Neuronal stem cell (in vitro differentiated cells): ENCODE results near the gene LRRC75A. TPM values are rescaled to one million over a fixed set of nuclear protein-coding genes. Genes with fewer than 3 reads are reported as not detected.

Source experiments
- DNase-seq: peaks from one replicate; pipeline ENCODE4 v3.0.0-alpha.2; 2013; ENCODE audit warnings: low spot score
- H2AFZ ChIP-seq: one replicate; pipeline ENCODE4 v1.6.1; 2013; ENCODE audit warnings: mild to moderate bottlenecking, low read length, inconsistent platforms
- H2AK5ac ChIP-seq: 2 replicates; pipeline ENCODE4 v1.6.1; 2013; ENCODE audit warnings: low read depth, mild to moderate bottlenecking, inconsistent platforms, low read length, moderate library complexity, mixed read lengths
- H2BK120ac ChIP-seq: 2 replicates; pipeline ENCODE4 v1.6.1; 2013; ENCODE audit warnings: low read depth, mild to moderate bottlenecking, inconsistent platforms, low read length, moderate library complexity, mixed read lengths
- H2BK12ac ChIP-seq: one replicate; pipeline ENCODE4 v1.6.1; 2013; ENCODE audit warnings: low read length, inconsistent platforms
- H2BK15ac ChIP-seq: 2 replicates; pipeline ENCODE4 v1.6.1; 2013; ENCODE audit warnings: mild to moderate bottlenecking, low read length, inconsistent platforms, mixed read lengths
- H2BK5ac ChIP-seq: one replicate; pipeline ENCODE4 v1.6.1; 2013; ENCODE audit warnings: inconsistent platforms, mild to moderate bottlenecking, low read length, moderate library complexity
- H3K14ac ChIP-seq: one replicate; pipeline ENCODE4 v1.6.1; 2013; ENCODE audit warnings: low read length, inconsistent platforms
- H3K18ac ChIP-seq: 2 replicates; pipeline ENCODE4 v1.6.1; 2013; ENCODE audit warnings: low read length, inconsistent platforms
- H3K23ac ChIP-seq: 2 replicates; pipeline ENCODE4 v1.6.1; 2013; ENCODE audit warnings: low read depth, mild to moderate bottlenecking, mixed read lengths, low read length, inconsistent platforms; ENCODE audit not compliant: poor library complexity
- H3K27ac ChIP-seq: replicated peaks from 3 replicates; pipeline ENCODE4 v1.5.1; 2013; ENCODE audit warnings: low read length, inconsistent platforms
- H3K27me3 ChIP-seq, 3 experiments: 2 replicates each; pipeline ENCODE4 v1.6.1; 2013; ENCODE audit warnings: low read length in 3 of 3, mild to moderate bottlenecking in 2 of 3, inconsistent platforms in 1 of 3, low read depth in 1 of 3, mixed read lengths in 1 of 3, moderate library complexity in 1 of 3; ENCODE audit not compliant: control insufficient read depth in 3 of 3, insufficient read depth in 3 of 3
- H3K36me3 ChIP-seq, 2 donors: replicated peaks in 1 of 2; 2 replicates each; pipeline ENCODE4 v1.6.1; 2013; ENCODE audit warnings: low read length in 2 of 2; ENCODE audit not compliant: control insufficient read depth in 2 of 2, insufficient read depth in 2 of 2
- H3K4ac ChIP-seq: 2 replicates; pipeline ENCODE4 v1.6.1; 2013; ENCODE audit warnings: inconsistent platforms, mild to moderate bottlenecking, low read length, moderate library complexity
- H3K4me1 ChIP-seq, 2 donors: 1 replicate in 1 of 2; 2 replicates in 1 of 2; pipeline ENCODE4 v1.6.1; 2013; ENCODE audit warnings: low read length in 2 of 2, low read depth in 1 of 2; ENCODE audit not compliant: control insufficient read depth in 2 of 2, insufficient read depth in 1 of 2
- H3K4me2 ChIP-seq: one replicate; pipeline ENCODE4 v1.6.1; 2013; ENCODE audit warnings: mild to moderate bottlenecking, low read length, inconsistent platforms; ENCODE audit not compliant: insufficient read depth, poor library complexity, severe bottlenecking
- H3K4me3 ChIP-seq, 2 donors: 2 replicates each; pipeline ENCODE4 v1.5.1; 2013; ENCODE audit warnings: low read length in 2 of 2, mild to moderate bottlenecking in 2 of 2, inconsistent platforms in 1 of 2, moderate library complexity in 1 of 2
- H3K79me1 ChIP-seq: one replicate; pipeline ENCODE4 v1.6.1; 2013; ENCODE audit warnings: low read depth, mild to moderate bottlenecking, inconsistent platforms, low read length, moderate library complexity
- H3K9ac ChIP-seq: one replicate; pipeline ENCODE4 v1.6.1; 2013; ENCODE audit warnings: mild to moderate bottlenecking, low read depth, low read length, inconsistent platforms; ENCODE audit not compliant: poor library complexity
- H3K9me3 ChIP-seq, 2 donors: replicated peaks in 1 of 2; 2 replicates each; pipeline versions ENCODE3 to v1.6.1; 2013; ENCODE audit warnings: low read length in 2 of 2, mild to moderate bottlenecking in 2 of 2, inconsistent platforms in 1 of 2, low read depth in 1 of 2, mixed read lengths in 1 of 2, moderate library complexity in 1 of 2; ENCODE audit not compliant: control insufficient read depth in 2 of 2, insufficient read depth in 1 of 2
- H4K8ac ChIP-seq: one replicate; pipeline ENCODE4 v1.6.1; 2013; ENCODE audit warnings: low read depth, mild to moderate bottlenecking, inconsistent platforms, low read length, moderate library complexity
- H4K91ac ChIP-seq: one replicate; pipeline ENCODE4 v1.6.1; 2013; ENCODE audit warnings: low read length, low read depth, mild to moderate bottlenecking, inconsistent platforms; ENCODE audit not compliant: poor library complexity
- WGBS, 2 donors: extraction: QIAGEN DNeasy Blood & Tissue Kit; methylation state at CpG; one replicate each; pipeline ENCODE4 v1.1.7; 2013; ENCODE audit warnings: missing lambda C conversion rate in 2 of 2, mixed read lengths in 1 of 2; ENCODE audit not compliant: insufficient read length in 2 of 2, insufficient replicate concordance in 1 of 2; ENCODE audit errors: extremely low coverage in 2 of 2; 5-methylcytosine and 5-hydroxymethylcytosine counted together
- polyA plus RNA-seq, 2 experiments: library from polyadenylated mRNA; stranded (reverse); fragments of 200-250 nt; gene quantifications; one replicate each; pipeline ENCODE4 v1.2.3, GENCODE V29; 2013

The LRRC75A gene, protein sequence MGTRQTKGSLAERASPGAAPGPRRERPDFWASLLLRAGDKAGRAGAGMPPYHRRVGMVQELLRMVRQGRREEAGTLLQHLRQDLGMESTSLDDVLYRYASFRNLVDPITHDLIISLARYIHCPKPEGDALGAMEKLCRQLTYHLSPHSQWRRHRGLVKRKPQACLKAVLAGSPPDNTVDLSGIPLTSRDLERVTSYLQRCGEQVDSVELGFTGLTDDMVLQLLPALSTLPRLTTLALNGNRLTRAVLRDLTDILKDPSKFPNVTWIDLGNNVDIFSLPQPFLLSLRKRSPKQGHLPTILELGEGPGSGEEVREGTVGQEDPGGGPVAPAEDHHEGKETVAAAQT
- 2.7 TPM for polyA plus RNA-seq (2013, experiment 1 of 2)
- polyA plus RNA-seq (2013, experiment 2 of 2): 2.6 TPM

DNA sequence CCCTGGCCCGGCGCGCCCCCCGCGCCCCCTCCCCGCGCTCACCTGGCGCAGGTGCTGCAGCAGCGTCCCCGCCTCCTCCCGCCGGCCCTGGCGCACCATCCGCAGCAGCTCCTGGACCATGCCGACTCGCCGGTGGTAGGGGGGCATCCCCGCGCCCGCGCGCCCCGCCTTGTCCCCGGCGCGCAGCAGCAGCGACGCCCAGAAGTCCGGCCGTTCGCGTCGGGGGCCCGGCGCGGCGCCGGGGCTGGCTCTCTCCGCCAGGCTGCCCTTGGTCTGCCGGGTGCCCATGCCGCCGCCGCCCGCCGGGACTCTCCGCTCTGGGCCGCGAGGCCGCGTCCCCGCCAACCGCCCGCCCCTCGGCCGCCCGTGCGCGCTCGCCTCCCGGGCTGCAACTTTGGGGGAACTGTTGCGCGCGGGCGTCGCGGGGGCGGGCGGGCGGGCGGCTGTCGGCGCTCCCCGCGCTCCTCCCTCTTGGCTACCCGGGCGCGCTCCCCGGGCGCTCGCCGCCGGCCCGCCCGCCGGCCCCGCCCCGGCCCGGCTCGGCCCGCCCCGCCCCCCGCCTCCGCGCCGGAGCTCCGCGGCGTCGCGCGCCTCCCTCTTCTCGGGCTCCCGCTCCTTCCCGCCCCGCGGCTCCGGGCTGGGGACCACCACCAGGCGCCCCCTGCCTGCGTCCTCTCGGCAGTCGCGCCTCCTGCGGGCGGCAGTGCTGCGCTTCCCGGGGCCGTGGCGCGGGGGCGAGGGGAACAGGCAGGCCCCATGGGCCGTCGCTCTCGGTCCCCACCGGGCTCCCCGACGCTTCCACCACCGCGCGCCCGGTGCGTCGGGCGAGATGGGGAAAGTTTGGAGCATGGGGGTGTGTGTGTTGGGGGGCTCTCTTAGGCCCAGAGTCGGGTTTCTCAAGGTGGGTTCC is at the start of gene LRRC75A:
TSS of gene LRRC75A (minus strand) at position 491 of the 910 bp plus-strand sequence. CDS start at position 288, 203 bp downstream.
- Histone ChIP-seq H2AFZ (peak within 1 kb of the TSS; percentile 90), H3K36me3 (no peaks in the 10 kb centered on the region), H3K23ac (peak within 1 kb of the TSS; percentile 31), H3K4me1 (peaks cover 19 to 27% of the 10 kb centered on the region in 2 donors), H3K4ac (no peak within 1 kb of the TSS), H2BK12ac (peak within 1 kb of the TSS; percentile 1), H3K27me3 (peaks cover 0 to 44% (median 22%) of the 10 kb centered on the region in 3 experiments), H3K9ac (peak within 1 kb of the TSS; percentile 56), H3K27ac (no peak within 1 kb of the TSS), H3K4me2 (peak within 1 kb of the TSS; percentile 78), H2BK15ac (peak within 1 kb of the TSS; percentile 5), H3K9me3 (no peaks in the 10 kb centered on the region), H3K79me1 (no peaks in the 10 kb centered on the region), H3K4me3 (peak within 1 kb of the TSS; percentile 52 to 87), H2AK5ac (peak within 1 kb of the TSS; percentile 67), H2BK120ac (no peak within 1 kb of the TSS), H4K8ac (no peak within 1 kb of the TSS), H3K14ac (peak within 1 kb of the TSS; percentile 95), H3K18ac (peak within 1 kb of the TSS; percentile 92), H4K91ac (peak within 1 kb of the TSS; percentile 35), H2BK5ac (no peak within 1 kb of the TSS)
- peak; percentile 76 for DNase-seq
- no CpG with 5 or more reads among the region's 134 CpGs for WGBS, 2 donors

DNA sequence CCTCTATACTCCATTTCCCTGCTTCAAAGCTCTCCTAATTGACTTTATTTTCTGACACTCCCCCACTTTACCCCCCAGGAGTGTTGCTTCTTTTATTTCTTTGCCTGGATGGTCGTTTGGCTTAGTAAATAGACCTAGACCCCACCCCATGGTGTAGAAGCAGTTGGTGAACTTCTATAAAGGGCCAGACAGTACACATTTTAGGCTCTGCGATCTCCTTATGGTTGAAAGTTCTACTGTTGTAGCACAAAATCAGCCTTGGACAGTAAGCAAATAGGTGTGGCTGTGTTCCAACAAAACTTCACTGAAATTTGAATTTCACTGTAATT is 45.1 kb upstream of the LRRC75A start:
- H2AK5ac ChIP-seq: no peak overlapping the region
- no peak overlapping the region for H2BK120ac ChIP-seq
- H4K91ac ChIP-seq: no peak overlapping the region
- no peak overlapping the region for H3K18ac ChIP-seq
- WGBS, 2 donors: no CpG with 5 or more reads among the region's 2 CpGs
- no peak overlapping the region for H3K4ac ChIP-seq
- no peaks in the 10 kb centered on the region for H3K27me3 ChIP-seq
- H3K9ac ChIP-seq: no peak overlapping the region
- no peak overlapping the region for H3K27ac ChIP-seq
- peaks cover 2 to 3% of the 10 kb centered on the region in 2 donors for H3K4me1 ChIP-seq
- H3K4me2 ChIP-seq: no peak overlapping the region
- H4K8ac ChIP-seq: no peak overlapping the region
- no peak overlapping the region for H2BK5ac ChIP-seq
- no peaks in the 10 kb centered on the region for H3K79me1 ChIP-seq
- no peak for DNase-seq
- H3K36me3 ChIP-seq: no peaks in the 10 kb centered on the region
- H3K23ac ChIP-seq: no peak overlapping the region
- H3K14ac ChIP-seq: no peak overlapping the region
- H3K4me3 ChIP-seq: no peak overlapping the region
- peak overlapping the region; percentile 33 for H2AFZ ChIP-seq
- H3K9me3 ChIP-seq: peaks cover 0 to 3% of the 10 kb centered on the region in 2 donors
- no peak overlapping the region for H2BK12ac ChIP-seq
- H2BK15ac ChIP-seq: no peak overlapping the region

DNA sequence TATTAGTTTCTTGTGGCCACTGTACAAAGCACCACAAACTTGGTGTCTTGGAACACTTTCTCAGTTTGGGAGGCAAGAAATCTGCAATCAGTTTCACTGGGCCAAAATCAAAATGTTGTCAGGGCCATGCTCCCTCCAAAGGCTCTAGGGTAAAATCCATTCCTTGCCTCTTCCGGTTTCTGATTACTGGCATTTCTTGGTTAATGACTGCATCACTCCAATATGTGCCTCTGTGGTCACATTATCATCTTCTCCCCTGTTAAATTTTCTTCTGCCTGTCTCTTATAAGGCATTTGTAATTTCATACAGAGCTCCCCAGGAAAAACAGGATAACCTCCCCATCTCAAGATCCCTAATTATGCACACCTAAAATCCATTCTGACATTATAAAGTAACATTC is 42.2 kb upstream of the LRRC75A start:
- Histone ChIP-seq H3K4me1 (peaks cover 3 to 4% of the 10 kb centered on the region in 2 donors), H2BK120ac (no peak overlapping the region), H3K4ac (no peak overlapping the region), H3K9me3 (peaks cover 0 to 3% of the 10 kb centered on the region in 2 donors), H2BK5ac (no peak overlapping the region), H2AK5ac (no peak overlapping the region), H2BK12ac (no peak overlapping the region), H2AFZ (no peak overlapping the region), H3K36me3 (no peaks in the 10 kb centered on the region), H3K9ac (no peak overlapping the region), H3K27me3 (no peaks in the 10 kb centered on the region), H3K4me2 (no peak overlapping the region), H3K4me3 (no peak overlapping the region), H3K27ac (no peak overlapping the region), H3K18ac (no peak overlapping the region), H3K79me1 (no peaks in the 10 kb centered on the region), H2BK15ac (no peak overlapping the region), H4K91ac (no peak overlapping the region), H4K8ac (no peak overlapping the region), H3K23ac (no peak overlapping the region), H3K14ac (no peak overlapping the region)
- no peak for DNase-seq
- WGBS, 2 donors: no CpG with 5 or more reads among the region's 1 CpG

DNA sequence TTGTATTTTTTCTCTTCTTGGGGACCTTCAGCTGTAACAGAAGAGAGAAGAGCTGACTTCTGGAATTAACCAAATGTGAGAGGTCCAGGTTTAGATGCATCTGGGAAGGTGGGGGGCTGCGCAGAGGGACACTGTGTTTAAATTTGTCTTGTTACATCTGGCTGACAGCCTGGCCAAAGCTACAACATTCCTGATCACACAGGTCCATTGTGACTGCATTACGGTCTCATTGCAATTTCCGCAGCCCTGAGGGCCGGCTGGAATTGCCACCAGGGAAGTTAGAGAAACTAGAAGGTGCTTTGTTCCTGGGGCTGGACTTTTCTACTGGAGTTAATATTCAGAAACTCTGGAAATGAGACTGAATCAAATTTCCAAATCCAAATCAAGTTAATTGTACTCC is 37.9 kb upstream of the LRRC75A start:
- H2AFZ ChIP-seq: peak overlapping the region; percentile 68
- peaks cover 1 to 2% of the 10 kb centered on the region in 2 donors for H3K4me1 ChIP-seq
- no peak overlapping the region for H3K9ac ChIP-seq
- H3K9me3 ChIP-seq: peaks cover 0 to 4% of the 10 kb centered on the region in 2 donors
- no peak overlapping the region for H2BK5ac ChIP-seq
- H3K4me2 ChIP-seq: no peak overlapping the region
- H2BK120ac ChIP-seq: no peak overlapping the region
- no peak overlapping the region for H3K4me3 ChIP-seq
- H3K18ac ChIP-seq: no peak overlapping the region
- no peak overlapping the region for H4K91ac ChIP-seq
- H3K14ac ChIP-seq: no peak overlapping the region
- H3K36me3 ChIP-seq: no peaks in the 10 kb centered on the region
- H2BK15ac ChIP-seq: no peak overlapping the region
- no peak overlapping the region for H2BK12ac ChIP-seq
- H3K27me3 ChIP-seq: peaks cover 0 to 5% (median 0%) of the 10 kb centered on the region in 3 experiments
- no peaks in the 10 kb centered on the region for H3K79me1 ChIP-seq
- H3K4ac ChIP-seq: no peak overlapping the region
- no peak overlapping the region for H3K27ac ChIP-seq
- DNase-seq: no peak
- H2AK5ac ChIP-seq: no peak overlapping the region
- no peak overlapping the region for H4K8ac ChIP-seq
- WGBS, 2 donors: no CpG with 5 or more reads among the region's 4 CpGs
- no peak overlapping the region for H3K23ac ChIP-seq
